Measurements from ENCODE around the gene KLHL42.
"Not testable (repeated sequence)": the region's sequence is repeated elsewhere in the genome, so short reads cannot be mapped to it uniquely, and the experiment has no call there.

Gene KLHL42

GRCh38 chr12:27779920-27780611 is at the start of gene KLHL42, which contains the start of gene MANSC4:
Gene KLHL42, plus strand, starts transcription at chr12:27780233. Its CDS starts 98 bp downstream, at chr12:27780331.
Gene MANSC4, minus strand, starts transcription at chr12:27780236. Its CDS starts 8,960 bp downstream, at chr12:27771276.
- DNase-seq (ENCODE audit: low spot score) = peak; percentile 45

- no peak for DNase-seq (ENCODE audit: low spot score)
These were observed 47.8 kb upstream of the KLHL42 start for GRCh38 chr12:27732281-27732680.

GRCh38 chr12:27733052-27733656 is 46.9 kb upstream of the KLHL42 start:
- DNase-seq (ENCODE audit: low spot score) = peak; percentile 14

GRCh38 chr12:27733791-27734190 is 46.2 kb upstream of the KLHL42 start:
- DNase-seq (ENCODE audit: low spot score) = no peak

GRCh38 chr12:27734321-27734720 is 45.7 kb upstream of the KLHL42 start:
- not testable (repeated sequence) for DNase-seq (ENCODE audit: low spot score)

GRCh38 chr12:27743601-27744000 is 36.4 kb upstream of the KLHL42 start:
- DNase-seq (ENCODE audit: low spot score) = no peak

- DNase-seq (ENCODE audit: low spot score) = not testable (repeated sequence)
These were observed 34.3 kb upstream of the KLHL42 start for GRCh38 chr12:27745734-27746133.

- no peak for DNase-seq (ENCODE audit: low spot score)
These were observed 32.8 kb upstream of the KLHL42 start for GRCh38 chr12:27747111-27747820.

GRCh38 chr12:27751386-27752047 is 28.5 kb upstream of the KLHL42 start:
- no peak for DNase-seq (ENCODE audit: low spot score)

- DNase-seq (ENCODE audit: low spot score) = no peak
These were observed 25.2 kb upstream of the KLHL42 start for GRCh38 chr12:27754795-27755194.

- no peak for DNase-seq (ENCODE audit: low spot score)
These were observed 23.3 kb upstream of the KLHL42 start for GRCh38 chr12:27756670-27757195.

- DNase-seq (ENCODE audit: low spot score) = no peak
These were observed 17.3 kb upstream of the KLHL42 start for GRCh38 chr12:27762757-27763156.

- no peak for DNase-seq (ENCODE audit: low spot score)
These were observed 13.4 kb upstream of the KLHL42 start for GRCh38 chr12:27766587-27766986.

GRCh38 chr12:27769142-27769673 is 10.8 kb upstream of the KLHL42 start:
- no peak for DNase-seq (ENCODE audit: low spot score)

- no peak for DNase-seq (ENCODE audit: low spot score)
These were observed 8.3 kb upstream of the KLHL42 start for GRCh38 chr12:27771481-27772327.

GRCh38 chr12:27772328-27773049 is 7.5 kb upstream of the KLHL42 start:
- no peak for DNase-seq (ENCODE audit: low spot score)

- DNase-seq (ENCODE audit: low spot score) = peak; percentile 92
These were observed 2.9 kb upstream of the KLHL42 start for GRCh38 chr12:27777141-27777540.

- no peak for DNase-seq (ENCODE audit: low spot score)
These were observed 1.8 kb upstream of the KLHL42 start for GRCh38 chr12:27778206-27778605.

- DNase-seq (ENCODE audit: low spot score) = peak; percentile 50
These were observed 565 bp upstream of the KLHL42 start for GRCh38 chr12:27779416-27779919.
